ENCODE measurements around the gene NKAIN2.
"Not testable (repeated sequence)": the region's sequence is repeated elsewhere in the genome, so short reads cannot be mapped to it uniquely, and the experiment has no call there.

NKAIN2 gene

GRCh38 chr6:124494956-124495664 is 691.4 kb downstream of the NKAIN2 start:
- no peak for DNase-seq (ENCODE audit: low read depth)

GRCh38 chr6:124495665-124496190 is 692.1 kb downstream of the NKAIN2 start:
- DNase-seq (ENCODE audit: low read depth): no peak

- DNase-seq (ENCODE audit: low read depth): no peak
These were observed 692.7 kb downstream of the NKAIN2 start for GRCh38 chr6:124496334-124496733.

- DNase-seq (ENCODE audit: low read depth): no peak
These were observed 708.8 kb downstream of the NKAIN2 start for GRCh38 chr6:124512431-124512830.

- no peak for DNase-seq (ENCODE audit: low read depth)
These were observed 713.7 kb downstream of the NKAIN2 start for GRCh38 chr6:124517339-124517738.

- DNase-seq (ENCODE audit: low read depth): no peak
These were observed 716.8 kb downstream of the NKAIN2 start for GRCh38 chr6:124520514-124520913.

GRCh38 chr6:124522335-124522734 is 718.7 kb downstream of the NKAIN2 start:
- DNase-seq (ENCODE audit: low read depth): no peak

GRCh38 chr6:124524491-124525200 is 721.0 kb downstream of the NKAIN2 start:
- no peak for DNase-seq (ENCODE audit: low read depth)

- no peak for DNase-seq (ENCODE audit: low read depth)
These were observed 727.3 kb downstream of the NKAIN2 start for GRCh38 chr6:124530926-124531325.

GRCh38 chr6:124535299-124535698 is 731.6 kb downstream of the NKAIN2 start:
- no peak for DNase-seq (ENCODE audit: low read depth)

- no peak for DNase-seq (ENCODE audit: low read depth)
These were observed 732.1 kb downstream of the NKAIN2 start for GRCh38 chr6:124535746-124536145.

GRCh38 chr6:124536157-124536841 is 732.6 kb downstream of the NKAIN2 start:
- DNase-seq (ENCODE audit: low read depth): no peak

GRCh38 chr6:124536842-124537191 is 733.2 kb downstream of the NKAIN2 start:
- no peak for DNase-seq (ENCODE audit: low read depth)

- no peak for DNase-seq (ENCODE audit: low read depth)
These were observed 735.4 kb downstream of the NKAIN2 start for GRCh38 chr6:124539096-124539495.

GRCh38 chr6:124541573-124541972 is 737.9 kb downstream of the NKAIN2 start:
- DNase-seq (ENCODE audit: low read depth): no peak

GRCh38 chr6:124546601-124547000 is 742.9 kb downstream of the NKAIN2 start:
- no peak for DNase-seq (ENCODE audit: low read depth)

- no peak for DNase-seq (ENCODE audit: low read depth)
These were observed 748.1 kb downstream of the NKAIN2 start for GRCh38 chr6:124551711-124552233.

- no peak for DNase-seq (ENCODE audit: low read depth)
These were observed 754.2 kb downstream of the NKAIN2 start for GRCh38 chr6:124557873-124558272.

GRCh38 chr6:124560078-124560477 is 756.4 kb downstream of the NKAIN2 start:
- not testable (repeated sequence) for DNase-seq (ENCODE audit: low read depth)

GRCh38 chr6:124560873-124561567 is 757.4 kb downstream of the NKAIN2 start:
- DNase-seq (ENCODE audit: low read depth): no peak

GRCh38 chr6:124561635-124562130 is 758.0 kb downstream of the NKAIN2 start:
- no peak for DNase-seq (ENCODE audit: low read depth)

- not testable (repeated sequence) for DNase-seq (ENCODE audit: low read depth)
These were observed 760.5 kb downstream of the NKAIN2 start for GRCh38 chr6:124564125-124564524.

Measured in fibroblast of the conjunctiva (primary cell).